NCI-H128 (cell line): ENCODE measurements around the gene PLIN4.
"Not testable (repeated sequence)": the region's sequence is repeated elsewhere in the genome, so short reads cannot be mapped to it uniquely, and the experiment has no call there.

Experiments
- DNase-seq: peaks from one replicate; lab custom pipeline; 2025; ENCODE audit not compliant: unreplicated experiment; lab: John Stamatoyannopoulos, UW

Gene PLIN4

DNA sequence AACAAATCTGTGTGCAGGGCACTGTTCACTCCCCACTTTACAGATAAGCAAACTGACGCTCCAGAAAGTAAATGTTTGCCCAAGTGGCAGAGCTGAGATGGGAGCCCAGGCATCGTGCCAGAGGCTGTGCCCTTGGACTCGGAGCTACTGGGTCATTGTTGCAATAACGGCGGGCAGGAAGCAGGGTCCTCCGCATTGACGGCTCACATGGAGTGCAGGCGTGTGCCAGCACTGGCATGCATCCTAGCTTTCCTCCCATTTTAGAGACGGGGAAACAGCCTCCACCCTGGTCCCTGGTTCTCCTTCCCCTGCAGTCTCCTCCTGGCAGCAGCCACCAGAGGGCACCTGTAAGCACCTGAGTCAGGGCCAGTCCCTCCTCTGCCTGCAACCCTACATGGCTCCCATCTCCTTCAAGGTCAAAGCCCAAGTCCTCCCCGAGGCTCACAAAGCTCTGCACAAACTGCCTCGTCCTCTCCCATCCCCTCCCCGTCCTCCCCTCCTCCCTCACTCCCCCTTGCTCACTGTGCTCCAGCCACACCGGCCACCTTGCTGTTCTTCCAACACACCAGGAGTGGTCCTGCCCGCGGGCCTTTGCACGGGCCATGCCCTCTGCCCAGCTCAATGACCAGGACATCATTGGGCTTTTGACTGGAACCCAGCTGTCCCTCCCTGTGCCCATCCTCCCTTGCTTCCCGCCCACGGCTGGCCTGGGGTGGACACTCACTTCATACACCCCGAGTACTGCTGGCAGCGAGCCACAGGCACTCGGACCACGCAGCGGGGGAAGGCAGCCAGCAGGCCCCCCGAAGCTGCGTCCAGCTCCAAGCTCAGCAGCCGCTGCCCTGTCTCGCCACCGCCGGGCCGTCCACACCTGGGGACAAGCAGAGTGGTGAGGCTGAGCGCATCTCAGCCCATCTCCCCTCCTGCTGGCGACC lies 29.3 kb upstream of the PLIN4 start:
- DNase-seq: no peak

DNA sequence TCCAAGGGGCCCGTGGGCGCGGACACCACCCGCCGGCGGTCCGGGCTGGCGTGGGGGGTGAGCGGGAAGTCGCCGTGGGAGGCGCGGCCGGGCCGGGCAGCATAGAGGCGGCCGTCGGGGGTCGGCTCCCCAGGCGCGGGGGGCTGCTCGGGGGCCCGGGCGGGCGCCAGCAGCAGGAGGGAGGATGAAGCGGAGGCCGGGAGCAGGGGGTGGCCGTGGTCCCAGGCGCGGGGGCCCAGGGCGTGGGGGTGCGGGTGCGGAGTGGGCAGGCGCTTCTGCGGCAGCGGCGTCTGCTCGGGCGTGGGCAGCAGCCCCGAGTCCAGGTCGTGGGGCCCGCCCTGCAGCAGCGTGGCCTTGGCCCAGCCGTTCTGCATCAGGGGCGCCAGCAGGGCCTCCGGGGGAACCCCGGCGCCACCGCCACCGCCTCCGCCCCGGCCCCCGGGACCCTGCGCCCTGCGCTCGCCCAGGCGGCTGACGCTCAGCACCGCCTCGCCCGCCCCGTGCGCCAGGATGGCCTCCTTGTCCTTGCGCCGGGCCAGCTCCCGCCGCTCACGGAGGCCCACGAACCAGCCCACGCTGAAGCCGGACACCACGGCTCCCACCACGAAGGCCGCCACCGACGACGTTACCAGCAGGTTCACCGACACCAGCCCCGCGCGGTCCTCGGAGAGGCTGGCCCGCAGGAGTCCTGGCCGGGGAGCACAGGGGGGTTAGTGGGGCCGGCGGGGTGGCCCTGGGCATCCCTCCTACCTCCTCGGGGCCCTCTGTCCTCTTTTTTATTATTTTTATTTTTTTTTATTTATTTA lies 25.8 kb upstream of the PLIN4 start:
- DNase-seq: no peak

DNA sequence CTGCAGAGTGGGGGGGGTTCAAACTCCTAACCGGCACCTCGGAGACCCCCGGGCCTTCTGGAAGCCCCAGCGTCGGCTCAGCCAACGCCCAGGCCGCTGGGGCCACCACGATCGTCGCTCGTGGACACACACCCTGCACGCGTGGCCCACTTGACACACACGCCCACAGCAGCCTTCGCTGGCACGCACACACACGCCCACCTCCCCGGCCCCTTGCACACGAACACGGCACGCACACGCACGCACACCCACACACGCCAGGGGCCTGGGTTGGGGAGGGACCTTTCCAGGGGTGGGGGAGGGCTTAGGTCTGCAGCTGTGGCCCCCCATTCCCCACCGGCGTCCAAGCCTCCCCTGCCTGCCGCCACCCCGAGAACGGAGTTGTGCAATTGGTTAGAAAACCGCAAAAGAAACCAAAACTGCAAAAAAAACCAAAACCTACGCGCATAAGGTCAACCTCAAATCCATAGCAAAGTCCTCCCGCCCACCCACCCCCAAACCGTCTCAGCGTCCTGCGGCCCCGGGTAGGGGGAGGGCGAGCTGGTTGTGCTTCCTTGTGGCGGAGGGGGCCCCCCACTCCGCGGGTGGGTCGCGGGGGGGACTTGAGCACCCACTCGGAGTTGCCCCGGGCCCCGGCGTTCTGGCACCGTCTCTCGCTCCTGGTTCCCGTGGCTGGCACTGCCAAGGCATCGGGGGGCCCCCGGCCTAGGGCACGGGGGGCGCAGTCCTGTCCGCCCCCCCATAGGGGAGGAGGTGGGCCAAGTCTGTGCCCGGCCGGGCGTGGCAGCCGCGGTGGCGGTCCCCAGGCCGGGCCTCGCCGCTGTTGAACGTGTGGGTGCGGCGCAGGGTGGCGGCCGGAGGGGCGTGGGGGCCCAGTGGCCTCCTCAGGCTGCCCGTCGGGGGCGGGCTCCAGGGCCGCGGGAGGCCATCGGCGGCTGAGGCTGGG lies 24.9 kb upstream of the PLIN4 start:
- no peak for DNase-seq

DNA sequence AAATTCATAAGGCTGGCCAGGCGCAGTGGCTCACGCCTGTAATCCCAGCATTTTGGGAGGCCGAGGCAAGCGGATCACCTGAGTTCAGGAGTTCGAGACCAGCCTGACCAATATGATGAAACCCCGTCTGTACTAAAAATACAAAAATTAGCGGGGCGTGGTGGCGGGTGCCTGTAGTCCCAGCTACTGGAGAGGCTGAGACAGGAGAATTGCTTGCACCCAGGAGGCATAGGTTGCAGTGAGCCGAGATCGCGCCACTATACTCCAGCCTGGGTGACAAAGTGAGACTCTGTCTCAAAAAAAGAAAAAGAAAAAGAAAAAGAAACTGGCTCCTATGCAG lies 23.5 kb upstream of the PLIN4 start:
- DNase-seq: not testable (repeated sequence)

DNA sequence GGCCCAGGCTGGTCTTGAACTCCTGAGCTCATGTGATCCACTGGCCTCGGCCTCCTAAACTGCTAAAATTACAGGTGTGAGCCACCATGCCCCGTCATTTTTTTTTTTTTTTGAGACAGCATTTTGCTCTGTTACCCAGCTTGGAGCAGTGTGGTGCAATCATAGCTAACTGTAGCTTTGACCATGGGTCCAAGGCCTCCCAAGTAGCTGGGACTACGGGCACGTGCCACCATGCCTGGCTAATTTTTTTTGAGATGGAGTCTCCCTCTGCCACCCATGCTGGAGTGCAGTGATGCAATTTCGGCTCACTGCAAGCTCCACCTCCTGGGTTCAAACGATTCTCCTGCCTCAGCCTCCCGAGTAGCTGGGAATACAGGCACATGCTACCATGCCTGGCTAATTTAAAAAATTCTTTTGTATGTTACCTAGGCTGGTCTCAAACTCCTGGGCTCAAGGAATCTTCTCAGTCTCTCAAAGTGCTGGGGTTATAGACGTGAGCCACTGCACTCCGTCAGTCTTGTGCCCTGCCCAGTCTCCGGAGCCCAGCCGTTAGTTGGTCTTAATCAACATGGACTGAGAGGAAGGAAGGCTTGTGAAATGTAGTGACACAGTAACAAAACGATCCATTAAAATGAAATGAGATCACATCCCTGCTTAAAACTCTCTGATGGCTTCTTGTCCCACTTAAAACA lies 23.0 kb upstream of the PLIN4 start:
- DNase-seq: no peak

DNA sequence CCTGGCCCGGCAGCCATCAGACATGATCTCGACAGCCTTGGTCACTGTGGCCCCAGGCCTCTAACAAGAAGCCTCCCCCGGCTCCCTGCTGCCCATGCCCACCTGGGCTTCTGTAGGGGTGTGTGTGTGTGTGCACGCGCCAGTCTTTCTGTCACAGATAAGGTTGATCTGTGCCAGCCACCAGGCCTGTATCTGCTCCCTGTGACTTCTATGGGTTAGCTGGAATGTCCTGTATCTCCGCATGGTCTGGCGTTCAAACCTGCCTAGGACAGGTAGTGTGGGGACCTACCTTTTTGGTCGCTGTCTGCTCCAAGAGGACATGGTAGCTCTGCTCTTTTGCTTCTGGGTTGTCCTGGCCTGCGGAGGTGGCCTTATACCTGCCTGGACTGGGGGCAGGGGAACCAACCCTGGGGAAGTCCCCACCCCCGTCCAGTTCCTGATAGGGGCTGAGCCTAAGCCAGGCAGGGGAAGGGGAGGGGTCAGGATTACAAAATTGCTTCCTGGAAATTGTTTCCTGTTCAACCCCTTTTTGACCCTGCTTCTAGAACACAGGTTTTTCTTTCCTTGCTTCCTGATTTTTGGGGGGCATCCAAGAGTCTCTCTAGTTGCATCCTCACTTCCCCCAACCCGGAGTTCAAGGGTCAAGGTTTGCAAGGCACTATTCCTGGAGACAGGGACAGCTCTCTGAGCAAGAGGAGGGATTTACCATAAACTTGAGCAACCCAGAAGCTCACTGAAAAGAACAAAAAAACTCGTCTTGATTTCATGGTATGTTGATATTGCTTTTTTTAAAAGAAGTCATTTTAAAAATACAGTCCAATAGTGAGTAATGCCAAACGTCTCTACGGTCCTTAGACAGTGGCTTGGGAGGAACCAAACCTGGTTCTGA lies 21.7 kb upstream of the PLIN4 start, which contains the start of gene LRG1:
TSS of gene LRG1 (minus strand) at position 344 of the 889 bp plus-strand sequence. CDS start at position 321, 23 bp downstream.
- DNase-seq: no peak

DNA sequence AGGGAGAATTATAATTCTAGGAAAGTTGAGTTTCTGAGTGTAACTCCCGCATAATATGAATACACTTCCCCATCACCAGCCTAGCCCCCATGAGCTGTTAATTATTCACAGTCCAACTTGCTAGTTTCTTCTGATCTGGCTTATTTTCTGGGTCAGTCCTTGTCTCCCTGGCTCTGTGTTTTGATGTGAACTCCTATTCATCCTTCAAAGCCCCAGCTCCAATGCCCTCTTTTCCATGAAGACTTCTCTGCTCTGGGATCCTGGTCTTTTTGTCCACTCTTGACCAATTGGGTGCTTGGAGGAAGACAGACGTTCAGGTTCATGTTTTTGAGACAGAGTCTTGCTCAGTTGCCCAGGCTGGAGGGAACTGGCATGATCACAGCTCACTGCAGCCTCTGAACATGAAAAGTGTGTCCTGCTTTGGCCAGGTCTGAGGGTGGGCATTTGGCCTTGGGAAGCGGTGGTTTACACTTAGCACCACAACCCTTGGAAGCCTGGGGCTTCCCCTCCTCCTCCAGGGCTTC lies 20.9 kb upstream of the PLIN4 start:
- no peak for DNase-seq

DNA sequence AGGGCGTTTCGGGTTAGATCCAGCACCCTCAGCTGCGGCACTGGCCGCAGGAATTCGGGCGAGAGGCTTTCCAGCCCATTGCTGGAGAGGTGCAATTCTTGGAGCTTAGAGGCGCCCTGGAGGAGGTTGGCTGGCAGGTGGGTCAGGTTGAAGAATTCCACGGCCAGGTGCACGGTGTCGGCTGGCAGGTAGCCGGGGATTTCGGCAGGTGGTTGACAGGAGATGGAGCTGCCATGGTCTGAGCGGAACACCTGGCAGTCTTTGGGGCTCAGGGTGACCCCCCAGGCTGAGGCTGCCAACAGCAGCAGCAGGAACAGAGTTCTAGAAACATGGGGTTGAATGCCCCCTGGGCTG lies 20.3 kb upstream of the PLIN4 start:
- DNase-seq: no peak

DNA sequence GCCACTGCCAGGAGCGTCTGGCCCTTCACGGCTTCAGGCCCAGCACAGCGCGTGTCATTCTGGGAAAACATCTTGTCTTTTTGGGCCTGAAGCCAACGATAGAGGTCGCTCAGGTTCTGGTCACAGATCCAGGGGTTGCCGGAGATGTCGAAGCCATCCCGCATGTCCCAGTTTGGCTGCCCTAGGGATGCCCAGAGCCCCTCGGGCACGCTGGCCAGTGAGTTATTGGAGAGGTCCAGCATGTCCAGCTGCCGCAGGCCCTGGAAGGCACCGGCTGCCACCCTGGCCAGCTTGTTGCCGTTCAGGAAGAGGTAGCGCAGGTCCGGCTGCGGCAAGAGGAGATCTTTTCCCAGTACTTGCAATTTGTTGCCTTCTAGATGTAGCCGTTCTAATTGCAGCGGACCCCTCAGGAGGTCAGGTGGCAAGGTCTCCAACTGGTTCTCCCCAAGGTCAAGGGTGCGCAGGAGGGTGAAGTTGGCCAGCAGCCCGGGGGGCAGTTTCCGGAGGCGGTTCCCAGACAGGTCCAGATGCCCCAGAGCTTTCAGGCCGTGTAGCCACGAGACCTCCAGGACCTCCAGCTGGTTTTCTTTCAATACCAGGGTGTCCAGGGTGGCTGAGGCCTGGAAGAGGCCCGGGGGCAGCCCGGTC lies 19.8 kb upstream of the PLIN4 start:
- no peak for DNase-seq

DNA sequence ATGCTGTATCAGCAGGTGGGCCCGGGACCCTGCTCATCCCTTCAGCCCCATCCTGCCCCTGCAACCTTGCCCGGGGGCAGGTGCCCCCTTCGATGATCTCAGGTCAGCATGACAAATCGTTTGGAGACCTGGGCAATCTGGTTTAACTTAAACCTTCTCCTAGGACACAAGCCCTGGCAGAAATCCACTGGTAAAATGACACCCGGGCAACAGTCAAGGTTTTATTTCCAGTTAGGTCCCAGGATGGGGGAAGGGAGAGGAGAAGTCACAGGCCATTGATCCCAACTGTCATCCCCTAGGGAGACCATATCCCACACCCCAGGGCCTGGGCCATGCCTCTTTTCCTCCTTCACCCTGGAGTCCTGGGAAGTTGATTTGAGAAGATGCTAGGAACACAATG lies 18.5 kb upstream of the PLIN4 start:
- DNase-seq: no peak

DNA sequence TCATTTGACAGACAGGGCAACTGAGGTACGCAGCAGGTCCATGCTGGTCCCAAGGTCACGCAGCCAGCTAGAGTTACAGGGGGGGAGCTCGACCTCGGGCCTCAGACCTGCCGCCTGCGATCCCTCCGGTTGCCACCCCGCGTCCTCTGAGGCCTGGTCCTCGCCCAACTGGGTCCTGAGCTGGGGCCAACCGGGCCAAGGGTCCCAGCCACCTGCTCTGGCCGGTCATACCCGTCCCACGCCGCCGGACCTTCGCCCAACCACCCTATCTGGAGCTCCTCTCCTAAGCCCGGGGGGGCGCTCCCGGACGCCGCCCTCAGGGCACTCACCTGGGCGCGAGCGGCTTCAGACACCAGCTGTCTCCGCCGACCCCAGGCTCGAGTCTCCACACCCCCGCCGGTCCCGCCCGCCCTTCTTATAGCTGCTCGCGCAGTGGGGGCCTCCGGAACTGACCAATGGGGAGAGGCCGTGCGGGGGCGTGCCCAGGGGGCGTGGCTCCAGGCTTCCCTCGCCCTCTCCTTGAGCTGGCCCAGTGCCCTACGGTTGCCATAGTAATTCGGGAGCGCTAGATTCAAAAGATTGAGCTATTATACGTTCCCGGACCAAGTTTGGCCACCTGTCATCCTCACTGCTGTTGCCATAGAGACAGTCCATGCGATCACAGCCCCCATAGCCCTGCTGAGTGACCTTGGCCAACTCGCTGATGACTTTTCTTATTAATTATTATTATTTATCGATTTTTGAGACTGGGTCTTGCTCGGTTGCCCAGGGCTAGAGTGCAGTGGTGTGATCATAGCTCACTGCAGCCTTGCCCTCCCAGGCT lies 16.8 kb upstream of the PLIN4 start, which contains the start of gene PLIN5:
TSS of gene PLIN5 (minus strand) at position 389 of the 823 bp plus-strand sequence. CDS start 1,150 bp downstream, outside the sequence.
- peak; percentile 61 for DNase-seq

DNA sequence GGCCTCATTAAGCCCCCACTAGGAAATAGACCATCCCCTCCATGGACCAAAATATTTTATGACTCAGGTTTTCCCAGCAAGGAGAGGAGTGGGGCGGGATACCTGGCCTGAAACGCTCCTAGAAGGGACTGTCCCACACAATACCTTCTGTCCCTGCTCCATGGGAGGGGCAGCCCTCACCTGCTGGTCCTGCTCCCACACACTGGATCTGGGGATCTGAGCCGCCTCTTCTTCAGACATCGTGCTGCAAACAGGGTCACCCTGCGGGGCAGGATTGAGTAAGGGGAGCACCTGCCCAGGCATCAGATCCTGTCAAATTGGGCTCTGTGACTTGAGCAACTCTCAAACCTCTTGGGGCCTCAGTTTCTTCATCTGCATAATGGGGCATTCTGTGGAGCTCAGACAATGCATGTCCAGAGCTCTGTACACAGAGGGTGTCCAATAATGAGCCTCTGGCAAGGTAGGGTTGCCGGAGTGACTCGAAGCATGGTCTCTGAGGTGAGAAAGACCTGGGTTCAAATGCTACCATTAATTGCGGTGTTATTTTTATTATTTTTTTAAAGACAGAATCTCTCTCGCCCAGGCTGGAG lies 15.6 kb upstream of the PLIN4 start:
- no peak for DNase-seq

DNA sequence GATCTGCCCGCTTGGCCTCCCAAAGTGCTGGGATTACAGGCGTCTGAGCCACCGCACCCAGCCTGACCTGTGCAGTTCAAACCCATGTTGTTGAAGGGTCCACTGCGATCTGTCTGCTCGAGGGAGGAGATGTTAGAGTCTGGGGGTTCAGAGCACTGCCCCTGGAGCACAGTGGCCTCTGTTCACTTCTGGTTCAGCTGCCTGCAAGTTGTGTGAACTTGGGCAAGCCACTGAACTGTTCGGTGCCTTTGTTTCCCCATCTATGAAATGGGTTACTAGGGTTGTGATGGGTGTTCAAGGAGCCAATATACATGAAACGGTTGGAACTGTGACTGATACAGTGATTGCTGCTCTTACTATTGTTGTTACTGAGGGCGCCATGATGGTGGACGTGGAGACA lies 15.0 kb upstream of the PLIN4 start:
- no peak for DNase-seq

DNA sequence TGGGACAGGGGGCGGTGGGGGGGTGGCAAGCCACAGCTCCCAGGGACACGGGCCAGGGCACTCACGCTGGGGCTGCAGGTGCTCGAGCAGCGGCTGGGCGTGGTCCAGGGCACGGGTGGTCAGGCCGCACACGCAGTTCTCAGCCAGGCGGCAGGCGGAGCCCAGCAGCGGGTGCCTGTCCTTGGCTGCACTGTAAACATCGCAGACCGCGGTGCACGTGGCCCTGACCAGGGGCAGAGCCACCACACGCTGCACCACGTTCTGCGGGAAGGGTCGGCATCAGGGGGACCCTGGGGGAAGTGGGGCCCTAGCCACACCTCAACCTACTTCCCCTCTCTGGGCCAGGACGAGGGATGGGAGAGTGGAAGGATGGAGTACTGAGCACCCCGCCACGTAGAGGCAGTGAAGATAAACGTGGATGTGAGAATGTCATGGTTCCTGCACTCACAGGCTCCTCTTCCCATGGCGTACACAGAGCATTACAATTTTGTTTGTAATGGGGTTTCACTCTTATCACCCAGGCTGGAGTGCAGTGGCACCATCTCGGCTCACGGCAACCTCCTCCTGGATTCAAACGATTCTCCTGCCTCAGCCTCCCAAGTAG lies 13.4 kb upstream of the PLIN4 start:
- no peak for DNase-seq

DNA sequence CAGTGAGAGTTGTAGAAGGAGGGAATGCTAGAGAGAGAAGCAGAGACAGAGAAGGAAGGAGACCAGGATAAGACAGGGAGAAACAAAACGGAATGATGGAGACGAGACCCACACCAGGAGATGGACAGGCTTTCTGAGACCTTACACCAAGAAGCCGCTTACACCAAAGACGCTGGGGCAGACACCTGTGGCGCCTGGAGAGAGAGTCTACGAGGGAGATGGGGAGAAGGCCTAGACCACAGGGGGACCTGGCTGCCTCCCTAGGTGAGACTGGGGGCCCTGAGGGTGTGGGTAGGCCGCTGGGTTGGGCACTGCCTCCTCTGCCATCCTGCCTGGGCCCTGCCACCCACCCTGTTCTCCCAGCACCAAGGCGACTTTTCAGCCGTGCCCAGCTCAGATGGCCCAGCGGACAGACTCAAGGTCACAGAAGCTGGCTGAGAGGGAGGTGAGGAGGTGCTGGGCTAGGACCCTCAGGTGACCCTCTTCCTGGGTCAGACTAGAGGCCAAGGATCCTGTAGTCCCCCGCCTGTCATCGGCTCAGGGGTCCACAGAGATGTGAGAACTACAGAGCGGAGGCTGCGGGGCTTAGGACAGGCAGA lies 11.7 kb upstream of the PLIN4 start:
- no peak for DNase-seq

DNA sequence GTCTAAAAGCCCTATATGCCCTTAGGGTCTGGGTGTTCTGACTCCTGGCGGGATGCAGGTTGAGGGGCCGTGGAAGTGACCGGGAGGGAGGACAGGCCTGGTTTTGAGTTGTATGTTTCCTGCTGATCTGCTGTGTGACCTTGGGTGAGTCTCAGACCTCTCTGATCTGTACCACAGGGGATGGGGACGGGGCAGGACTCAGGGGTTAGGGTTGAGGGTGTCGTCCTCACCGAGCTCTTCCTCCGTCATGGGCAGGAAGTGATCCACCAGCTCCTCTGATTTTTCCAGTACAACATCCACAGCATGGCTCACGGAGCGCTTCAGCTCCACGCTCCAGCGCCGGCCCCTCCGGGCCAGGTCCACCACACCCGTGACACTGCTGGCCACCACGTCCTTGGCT lies 10.6 kb upstream of the PLIN4 start:
- DNase-seq: no peak

DNA sequence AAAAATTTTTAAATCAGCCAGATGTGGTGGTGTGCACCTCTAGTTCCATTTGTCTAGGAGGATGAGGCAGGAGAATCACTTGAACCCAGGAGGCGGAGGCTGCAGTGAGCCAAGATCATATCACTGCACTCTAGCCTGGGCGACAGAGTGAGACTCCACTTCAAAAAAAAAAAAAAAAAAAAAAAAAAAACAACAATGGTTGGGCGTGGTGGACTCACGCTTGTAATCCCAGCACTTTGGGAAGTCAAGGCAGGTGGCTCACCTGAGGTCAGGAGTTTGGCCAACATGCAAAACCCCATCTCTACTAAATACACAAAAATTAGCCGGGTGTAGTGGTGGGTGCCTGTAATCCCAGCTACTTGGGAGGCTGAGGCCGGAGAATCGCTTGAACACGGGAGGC lies 9.1 kb upstream of the PLIN4 start:
- DNase-seq: not testable (repeated sequence)
